GM23338 (cell line): ENCODE results near the gene RFC5. TPM values are rescaled to one million over a fixed set of nuclear protein-coding genes. Genes with fewer than 3 reads are reported as not detected.

Source experiments
- ATAC-seq: fragments of 200-7000 bp; cut with Tn5 transposase; 3 replicates; pipeline ENCODE4 v1.9.1; 2020
- DNase-seq: peaks from one replicate; pipeline ENCODE4 v3.0.0-alpha.2; 2015; ENCODE audit warnings: low spot score
- H2AFZ ChIP-seq: fragments of 200-600 bp; sonication (generic); 2 replicates; pipeline ENCODE4 v1.8.0; 2016; ENCODE audit warnings: antibody characterized with exemption, mild to moderate bottlenecking, moderate library complexity
- H3F3A ChIP-seq: fragments of 200-600 bp; sonication (generic); replicated peaks from 2 replicates; pipeline ENCODE4 v1.8.0; 2017; ENCODE audit warnings: antibody characterized with exemption, mixed run types, low read depth
- H3K27ac ChIP-seq: fragments of 200-600 bp; sonication (generic); 2 replicates; pipeline ENCODE4 v1.6.1; 2016; ENCODE audit warnings: low read depth
- H3K27me3 ChIP-seq: fragments of 200-600 bp; sonication (generic); 2 replicates; pipeline ENCODE4 v1.8.0; 2016; ENCODE audit warnings: mild to moderate bottlenecking, mixed run types, moderate library complexity; ENCODE audit not compliant: insufficient read depth
- H3K36me3 ChIP-seq: fragments of 200-600 bp; sonication (generic); 2 replicates; pipeline ENCODE4 v1.8.0; 2016; ENCODE audit warnings: mild to moderate bottlenecking; ENCODE audit not compliant: insufficient read depth
- H3K4me1 ChIP-seq: fragments of 200-600 bp; sonication (generic); 2 replicates; pipeline ENCODE4 v1.8.0; 2016; ENCODE audit warnings: mild to moderate bottlenecking, moderate library complexity; ENCODE audit not compliant: insufficient read depth
- H3K4me2 ChIP-seq: fragments of 200-600 bp; sonication (generic); 2 replicates; pipeline ENCODE4 v1.7.1; 2017; ENCODE audit warnings: mixed run types
- H3K4me3 ChIP-seq: fragments of 200-600 bp; sonication (generic); 2 replicates; pipeline ENCODE4 v1.6.1; 2016; ENCODE audit warnings: mixed run types
- H3K79me2 ChIP-seq: fragments of 200-600 bp; sonication (generic); replicated peaks from 2 replicates; pipeline ENCODE4 v1.8.0; 2017; ENCODE audit warnings: mild to moderate bottlenecking; ENCODE audit not compliant: insufficient read depth
- H3K9me2 ChIP-seq: fragments of 200-600 bp; sonication (generic); 2 replicates; pipeline ENCODE4 v1.8.0; 2017; ENCODE audit not compliant: insufficient read depth
- H4K20me1 ChIP-seq: fragments of 200-600 bp; sonication (generic); replicated peaks from 2 replicates; pipeline ENCODE4 v1.8.0; 2017; ENCODE audit warnings: mild to moderate bottlenecking; ENCODE audit not compliant: insufficient read depth
- H3K27ac Mint-ChIP-seq: 2 replicates; pipeline ENCODE4 v1.8.0; 2020; ENCODE audit warnings: inconsistent platforms, mild to moderate bottlenecking, moderate library complexity, mixed read lengths
- H3K27me3 Mint-ChIP-seq: 3 replicates; pipeline ENCODE4 v1.8.0; 2022; ENCODE audit warnings: low read depth, mild to moderate bottlenecking, moderate library complexity, mixed read lengths, inconsistent platforms; ENCODE audit not compliant: insufficient read depth, poor library complexity
- H3K36me3 Mint-ChIP-seq: 3 replicates; pipeline ENCODE4 v1.8.0; 2021; ENCODE audit warnings: low read depth, mild to moderate bottlenecking, inconsistent platforms, moderate library complexity, mixed read lengths
- H3K4me1 Mint-ChIP-seq: 3 replicates; pipeline ENCODE4 v1.8.0; 2020; ENCODE audit warnings: mild to moderate bottlenecking, inconsistent platforms, mixed read lengths
- H3K4me3 Mint-ChIP-seq: 3 replicates; pipeline ENCODE4 v1.8.0; 2021; ENCODE audit warnings: moderate library complexity, mild to moderate bottlenecking, inconsistent platforms, mixed read lengths
- H3K9me3 Mint-ChIP-seq: 3 replicates; pipeline ENCODE4 v1.8.0; 2020; ENCODE audit warnings: moderate library complexity, mild to moderate bottlenecking, inconsistent platforms, mixed read lengths
- EZH2 ChIP-seq: fragments of 200-600 bp; sonication (generic); IDR thresholded peaks from one replicate; pipeline ENCODE4 v1.8.0; 2017; ENCODE audit warnings: antibody characterized with exemption, mild to moderate bottlenecking, low read depth; ENCODE audit not compliant: unreplicated experiment
- EZH2phosphoT487 ChIP-seq: fragments of 200-600 bp; sonication (generic); IDR thresholded peaks from one replicate; pipeline ENCODE4 v1.8.1; 2018; ENCODE audit warnings: antibody characterized with exemption; ENCODE audit not compliant: unreplicated experiment
- JUNB ChIP-seq: IDR thresholded peaks from one replicate; pipeline ENCODE4 v1.6.1; 2016; ENCODE audit warnings: antibody characterized with exemption; ENCODE audit not compliant: unreplicated experiment
- NANOG ChIP-seq: IDR thresholded peaks from 2 replicates; pipeline ENCODE4 v1.6.1; 2016; ENCODE audit warnings: antibody characterized with exemption, borderline replicate concordance
- POLR2AphosphoS5 ChIP-seq: IDR thresholded peaks from 2 replicates; pipeline ENCODE4 v1.6.1; 2016; ENCODE audit warnings: antibody characterized with exemption, low read depth
- polyA plus RNA-seq: library from polyadenylated mRNA; unstranded; fragments of >200 nt; fragmentation: Nextera tagmentation; extraction: Ambion mirVana; gene quantifications from 2 replicates; pipeline ENCODE4 v1.2.1, GENCODE V29; 2016
- total RNA-seq: library from RNA; depleted of rRNA; stranded (reverse); fragments of >200 nt; shearing (Covaris generic); gene quantifications from 2 replicates; pipeline ENCODE4 v1.2.3, GENCODE V29; 2014
- TF ChIP-seq, protein P1 (sequence below), 2 experiments: fragments of 200-600 bp in 1 of 2; sonication (generic) in 1 of 2; conservative IDR thresholded peaks; 2 replicates each; pipeline versions ENCODE4 v1.5.1 to v1.6.1; 2016 to 2017; ENCODE audit warnings: antibody characterized with exemption in 2 of 2, low read depth in 2 of 2, mild to moderate bottlenecking in 2 of 2, moderate library complexity in 1 of 2
- TF ChIP-seq, protein P2 (sequence below): fragments of 250-450 bp; sonication (Bioruptor Pico); IDR thresholded peaks from 2 replicates; pipeline ENCODE4 v1.5.0; 2020; ENCODE audit warnings: mild to moderate bottlenecking, moderate library complexity
- TF ChIP-seq, protein P3 (sequence below): IDR thresholded peaks from 2 replicates; pipeline ENCODE4 v1.6.1; 2016; ENCODE audit warnings: antibody characterized with exemption

Gene RFC5
- total and polyA plus RNA-seq, 2 experiments from 2014 or later, result 35.0 to 53.2 TPM

DNA sequence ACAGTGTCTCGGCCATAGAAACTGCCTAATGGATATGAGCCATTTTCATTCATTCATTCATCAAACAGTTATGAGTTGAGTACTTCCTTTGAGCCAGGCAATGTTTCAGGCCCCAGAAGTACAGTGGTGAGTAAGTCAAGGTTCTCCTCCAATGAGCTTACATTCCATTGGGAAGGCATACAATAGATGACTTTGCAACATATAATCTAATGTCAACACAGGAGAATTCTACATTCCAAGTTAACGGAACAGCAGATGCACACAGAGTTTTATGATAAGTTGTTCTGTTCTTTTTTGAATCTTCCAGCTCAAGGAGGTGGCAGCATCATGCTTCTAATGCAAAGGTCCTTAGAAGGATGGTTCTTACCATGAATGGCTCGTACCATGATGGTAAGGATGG, 3.2 kb upstream of the RFC5 start:
- Mint-ChIP-seq H3K27ac (no peak overlapping the region), H3K4me1 (peaks cover 13% of the 10 kb centered on the region), H3K36me3 (peaks cover 8% of the 10 kb centered on the region), H3K27me3 (peaks cover 10% of the 10 kb centered on the region), H3K9me3 (no peaks in the 10 kb centered on the region), H3K4me3 (no peak overlapping the region)
- Histone ChIP-seq H3K27ac (no peak overlapping the region), H4K20me1 (peaks cover 5% of the 10 kb centered on the region; the same call in 1 of the 2 replicates), H3K4me1 (peaks cover 13% of the 10 kb centered on the region), H2AFZ (no peak overlapping the region), H3K4me3 (no peak overlapping the region), H3K79me2 (peaks cover 14% of the 10 kb centered on the region), H3F3A (no peaks in the 10 kb centered on the region), H3K36me3 (no peaks in the 10 kb centered on the region), H3K4me2 (no peak overlapping the region), H3K9me2 (no peaks in the 10 kb centered on the region), H3K27me3 (no peaks in the 10 kb centered on the region)
- ATAC-seq, result no peak
- DNase-seq, result no peak
- TF ChIP-seq EZH2 (no peak), NANOG (no peak), EZH2phosphoT487 (no peak), JUNB (no peak), POLR2AphosphoS5 (no peak)
- TF ChIP-seq, protein P1, sequence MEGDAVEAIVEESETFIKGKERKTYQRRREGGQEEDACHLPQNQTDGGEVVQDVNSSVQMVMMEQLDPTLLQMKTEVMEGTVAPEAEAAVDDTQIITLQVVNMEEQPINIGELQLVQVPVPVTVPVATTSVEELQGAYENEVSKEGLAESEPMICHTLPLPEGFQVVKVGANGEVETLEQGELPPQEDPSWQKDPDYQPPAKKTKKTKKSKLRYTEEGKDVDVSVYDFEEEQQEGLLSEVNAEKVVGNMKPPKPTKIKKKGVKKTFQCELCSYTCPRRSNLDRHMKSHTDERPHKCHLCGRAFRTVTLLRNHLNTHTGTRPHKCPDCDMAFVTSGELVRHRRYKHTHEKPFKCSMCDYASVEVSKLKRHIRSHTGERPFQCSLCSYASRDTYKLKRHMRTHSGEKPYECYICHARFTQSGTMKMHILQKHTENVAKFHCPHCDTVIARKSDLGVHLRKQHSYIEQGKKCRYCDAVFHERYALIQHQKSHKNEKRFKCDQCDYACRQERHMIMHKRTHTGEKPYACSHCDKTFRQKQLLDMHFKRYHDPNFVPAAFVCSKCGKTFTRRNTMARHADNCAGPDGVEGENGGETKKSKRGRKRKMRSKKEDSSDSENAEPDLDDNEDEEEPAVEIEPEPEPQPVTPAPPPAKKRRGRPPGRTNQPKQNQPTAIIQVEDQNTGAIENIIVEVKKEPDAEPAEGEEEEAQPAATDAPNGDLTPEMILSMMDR (conservative IDR thresholded peaks at IDR 0.05; ENCODE audit: low read depth in 2 of 2), result no peak
- TF ChIP-seq, protein P2, sequence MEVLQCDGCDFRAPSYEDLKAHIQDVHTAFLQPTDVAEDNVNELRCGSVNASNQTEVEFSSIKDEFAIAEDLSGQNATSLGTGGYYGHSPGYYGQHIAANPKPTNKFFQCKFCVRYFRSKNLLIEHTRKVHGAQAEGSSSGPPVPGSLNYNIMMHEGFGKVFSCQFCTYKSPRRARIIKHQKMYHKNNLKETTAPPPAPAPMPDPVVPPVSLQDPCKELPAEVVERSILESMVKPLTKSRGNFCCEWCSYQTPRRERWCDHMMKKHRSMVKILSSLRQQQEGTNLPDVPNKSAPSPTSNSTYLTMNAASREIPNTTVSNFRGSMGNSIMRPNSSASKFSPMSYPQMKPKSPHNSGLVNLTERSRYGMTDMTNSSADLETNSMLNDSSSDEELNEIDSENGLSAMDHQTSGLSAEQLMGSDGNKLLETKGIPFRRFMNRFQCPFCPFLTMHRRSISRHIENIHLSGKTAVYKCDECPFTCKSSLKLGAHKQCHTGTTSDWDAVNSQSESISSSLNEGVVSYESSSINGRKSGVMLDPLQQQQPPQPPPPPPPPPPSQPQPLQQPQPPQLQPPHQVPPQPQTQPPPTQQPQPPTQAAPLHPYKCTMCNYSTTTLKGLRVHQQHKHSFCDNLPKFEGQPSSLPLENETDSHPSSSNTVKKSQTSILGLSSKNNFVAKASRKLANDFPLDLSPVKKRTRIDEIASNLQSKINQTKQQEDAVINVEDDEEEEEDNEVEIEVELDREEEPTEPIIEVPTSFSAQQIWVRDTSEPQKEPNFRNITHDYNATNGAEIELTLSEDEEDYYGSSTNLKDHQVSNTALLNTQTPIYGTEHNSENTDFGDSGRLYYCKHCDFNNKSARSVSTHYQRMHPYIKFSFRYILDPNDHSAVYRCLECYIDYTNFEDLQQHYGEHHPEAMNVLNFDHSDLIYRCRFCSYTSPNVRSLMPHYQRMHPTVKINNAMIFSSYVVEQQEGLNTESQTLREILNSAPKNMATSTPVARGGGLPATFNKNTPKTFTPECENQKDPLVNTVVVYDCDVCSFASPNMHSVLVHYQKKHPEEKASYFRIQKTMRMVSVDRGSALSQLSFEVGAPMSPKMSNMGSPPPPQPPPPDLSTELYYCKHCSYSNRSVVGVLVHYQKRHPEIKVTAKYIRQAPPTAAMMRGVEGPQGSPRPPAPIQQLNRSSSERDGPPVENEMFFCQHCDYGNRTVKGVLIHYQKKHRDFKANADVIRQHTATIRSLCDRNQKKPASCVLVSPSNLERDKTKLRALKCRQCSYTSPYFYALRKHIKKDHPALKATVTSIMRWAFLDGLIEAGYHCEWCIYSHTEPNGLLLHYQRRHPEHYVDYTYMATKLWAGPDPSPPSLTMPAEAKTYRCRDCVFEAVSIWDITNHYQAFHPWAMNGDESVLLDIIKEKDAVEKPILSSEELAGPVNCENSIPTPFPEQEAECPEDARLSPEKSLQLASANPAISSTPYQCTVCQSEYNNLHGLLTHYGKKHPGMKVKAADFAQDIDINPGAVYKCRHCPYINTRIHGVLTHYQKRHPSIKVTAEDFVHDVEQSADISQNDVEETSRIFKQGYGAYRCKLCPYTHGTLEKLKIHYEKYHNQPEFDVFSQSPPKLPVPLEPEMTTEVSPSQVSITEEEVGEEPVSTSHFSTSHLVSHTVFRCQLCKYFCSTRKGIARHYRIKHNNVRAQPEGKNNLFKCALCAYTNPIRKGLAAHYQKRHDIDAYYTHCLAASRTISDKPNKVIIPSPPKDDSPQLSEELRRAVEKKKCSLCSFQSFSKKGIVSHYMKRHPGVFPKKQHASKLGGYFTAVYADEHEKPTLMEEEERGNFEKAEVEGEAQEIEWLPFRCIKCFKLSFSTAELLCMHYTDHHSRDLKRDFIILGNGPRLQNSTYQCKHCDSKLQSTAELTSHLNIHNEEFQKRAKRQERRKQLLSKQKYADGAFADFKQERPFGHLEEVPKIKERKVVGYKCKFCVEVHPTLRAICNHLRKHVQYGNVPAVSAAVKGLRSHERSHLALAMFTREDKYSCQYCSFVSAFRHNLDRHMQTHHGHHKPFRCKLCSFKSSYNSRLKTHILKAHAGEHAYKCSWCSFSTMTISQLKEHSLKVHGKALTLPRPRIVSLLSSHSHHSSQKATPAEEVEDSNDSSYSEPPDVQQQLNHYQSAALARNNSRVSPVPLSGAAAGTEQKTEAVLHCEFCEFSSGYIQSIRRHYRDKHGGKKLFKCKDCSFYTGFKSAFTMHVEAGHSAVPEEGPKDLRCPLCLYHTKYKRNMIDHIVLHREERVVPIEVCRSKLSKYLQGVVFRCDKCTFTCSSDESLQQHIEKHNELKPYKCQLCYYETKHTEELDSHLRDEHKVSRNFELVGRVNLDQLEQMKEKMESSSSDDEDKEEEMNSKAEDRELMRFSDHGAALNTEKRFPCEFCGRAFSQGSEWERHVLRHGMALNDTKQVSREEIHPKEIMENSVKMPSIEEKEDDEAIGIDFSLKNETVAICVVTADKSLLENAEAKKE (CRISPR knock-in tag), result no peak
- TF ChIP-seq, protein P3, sequence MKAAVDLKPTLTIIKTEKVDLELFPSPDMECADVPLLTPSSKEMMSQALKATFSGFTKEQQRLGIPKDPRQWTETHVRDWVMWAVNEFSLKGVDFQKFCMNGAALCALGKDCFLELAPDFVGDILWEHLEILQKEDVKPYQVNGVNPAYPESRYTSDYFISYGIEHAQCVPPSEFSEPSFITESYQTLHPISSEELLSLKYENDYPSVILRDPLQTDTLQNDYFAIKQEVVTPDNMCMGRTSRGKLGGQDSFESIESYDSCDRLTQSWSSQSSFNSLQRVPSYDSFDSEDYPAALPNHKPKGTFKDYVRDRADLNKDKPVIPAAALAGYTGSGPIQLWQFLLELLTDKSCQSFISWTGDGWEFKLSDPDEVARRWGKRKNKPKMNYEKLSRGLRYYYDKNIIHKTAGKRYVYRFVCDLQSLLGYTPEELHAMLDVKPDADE, result no peak
